ENCODE data around the gene SORL1.
"Not testable (repeated sequence)": the region's sequence is repeated elsewhere in the genome, so short reads cannot be mapped to it uniquely, and the experiment has no call there.

The SORL1 gene

DNA sequence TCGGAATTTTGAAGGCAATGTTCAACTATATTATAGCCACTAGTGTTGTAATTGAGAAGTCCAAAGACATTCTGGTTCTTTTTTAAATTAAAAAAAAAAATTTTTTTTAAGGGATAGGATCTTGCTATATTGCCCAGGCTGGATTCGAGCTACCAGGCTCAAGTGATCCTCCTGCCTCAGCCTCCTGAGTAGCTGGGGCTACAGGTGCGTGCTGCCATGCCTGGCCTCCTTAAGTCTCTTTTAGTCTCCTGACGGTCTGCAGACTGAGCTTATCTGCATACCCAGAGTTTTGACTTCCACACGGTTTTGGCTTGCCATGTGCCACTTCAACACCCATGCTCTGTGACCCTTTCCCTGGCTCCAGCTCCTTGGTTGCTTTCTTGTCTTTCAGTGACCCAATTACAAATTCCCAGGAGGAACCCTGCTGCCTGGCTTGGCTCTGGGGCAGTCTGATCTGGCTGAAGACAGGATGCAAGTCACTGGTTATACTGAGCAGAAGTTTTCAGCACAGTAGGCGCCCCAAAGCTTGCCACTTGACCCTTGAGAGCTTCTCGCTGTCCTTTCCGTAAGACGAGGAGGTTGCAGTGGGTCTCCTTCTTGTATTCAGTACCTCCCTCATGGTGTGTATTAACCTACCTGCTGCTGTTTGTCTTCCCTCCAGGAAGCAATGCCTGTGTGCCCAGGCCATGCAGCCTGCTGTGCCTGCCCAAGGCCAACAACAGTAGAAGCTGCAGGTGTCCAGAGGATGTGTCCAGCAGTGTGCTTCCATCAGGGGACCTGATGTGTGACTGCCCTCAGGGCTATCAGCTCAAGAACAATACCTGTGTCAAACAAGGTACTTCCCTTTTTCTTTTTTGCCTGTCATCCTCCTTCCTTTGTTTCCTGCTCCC, 114.4 kb downstream of the SORL1 start:
- DNase-seq: no peak

DNA sequence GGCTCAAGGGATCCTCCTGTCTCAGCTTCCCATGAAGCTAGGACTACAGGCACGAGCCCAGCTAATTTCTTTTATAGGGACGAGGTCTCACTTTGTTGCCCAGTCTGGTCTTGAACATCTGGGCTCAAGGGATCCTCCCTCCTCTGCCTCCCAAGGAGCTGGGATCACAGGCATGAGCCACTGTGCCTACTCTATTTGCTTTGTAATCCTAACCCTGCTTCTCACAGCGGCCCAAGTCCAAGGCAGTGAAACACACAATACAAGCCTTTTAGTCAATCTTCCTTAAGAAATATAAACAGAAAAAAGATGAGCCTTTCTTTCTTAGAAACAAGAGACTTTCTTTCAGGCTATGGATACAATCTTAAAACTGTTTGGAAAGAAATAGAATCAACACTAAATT, 115.9 kb downstream of the SORL1 start:
- no peak for DNase-seq

DNA sequence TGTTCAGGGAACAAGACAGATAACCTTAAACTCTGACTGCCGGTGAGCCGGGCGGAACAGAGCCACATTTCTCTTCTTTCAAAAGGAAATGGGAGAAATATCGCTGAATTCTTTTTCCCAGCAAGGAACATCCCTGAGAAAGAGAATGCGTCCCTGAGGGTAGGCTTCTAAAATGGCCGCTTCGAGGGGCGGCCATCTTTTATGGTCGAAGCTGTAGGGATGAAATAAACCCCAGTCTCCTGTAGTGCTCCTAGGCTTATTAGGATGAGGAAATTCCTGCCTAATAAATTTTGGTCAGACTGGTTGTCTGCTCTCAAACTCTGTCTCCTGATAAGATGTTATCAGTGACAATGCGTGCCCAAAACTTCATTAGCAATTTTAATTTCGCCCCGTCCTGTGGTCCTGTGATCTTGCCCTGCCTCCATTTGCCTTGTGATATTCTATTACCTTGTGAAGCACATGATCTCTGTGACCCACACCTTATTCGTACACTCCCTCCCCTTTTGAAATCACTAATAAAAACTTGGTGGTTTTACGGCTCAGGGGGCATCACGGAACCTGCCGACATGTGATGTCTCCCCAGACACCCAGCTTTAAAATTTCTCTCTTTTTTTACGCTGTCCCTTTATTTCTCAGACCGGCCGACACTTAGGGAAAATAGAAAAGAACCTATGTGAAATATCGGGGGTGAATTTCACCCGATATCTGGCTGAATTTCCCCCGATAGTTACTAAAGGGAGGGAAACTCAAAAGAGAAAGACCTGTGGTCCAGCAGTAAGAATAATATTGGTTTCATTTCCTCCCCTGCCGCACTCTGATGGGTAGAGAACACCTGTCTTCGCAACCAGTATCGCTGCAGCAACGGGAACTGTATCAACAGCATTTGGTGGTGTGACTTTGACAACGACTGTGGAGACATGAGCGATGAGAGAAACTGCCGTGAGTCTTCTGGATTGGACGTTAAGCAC, 117.5 kb downstream of the SORL1 start:
- not testable (repeated sequence) for DNase-seq

DNA sequence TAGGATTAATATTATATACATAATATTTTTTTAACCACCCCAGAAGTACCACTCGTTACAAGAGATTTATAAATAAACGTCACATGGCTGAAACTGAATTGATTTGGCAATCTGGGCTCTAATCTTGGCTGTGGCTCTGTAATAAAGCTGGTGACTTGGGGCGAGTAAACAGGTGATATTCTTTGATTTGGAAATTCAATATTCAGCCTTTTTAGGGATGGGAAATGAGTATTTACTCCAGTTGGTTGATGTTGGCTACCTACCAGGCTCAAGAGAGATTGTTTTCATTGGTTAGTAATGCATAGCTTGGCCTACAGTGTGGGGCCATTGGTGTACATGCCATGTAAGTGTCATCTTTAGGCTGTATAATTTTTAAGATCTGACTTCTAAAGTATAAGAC, 118.3 kb downstream of the SORL1 start:
- no peak for DNase-seq

DNA sequence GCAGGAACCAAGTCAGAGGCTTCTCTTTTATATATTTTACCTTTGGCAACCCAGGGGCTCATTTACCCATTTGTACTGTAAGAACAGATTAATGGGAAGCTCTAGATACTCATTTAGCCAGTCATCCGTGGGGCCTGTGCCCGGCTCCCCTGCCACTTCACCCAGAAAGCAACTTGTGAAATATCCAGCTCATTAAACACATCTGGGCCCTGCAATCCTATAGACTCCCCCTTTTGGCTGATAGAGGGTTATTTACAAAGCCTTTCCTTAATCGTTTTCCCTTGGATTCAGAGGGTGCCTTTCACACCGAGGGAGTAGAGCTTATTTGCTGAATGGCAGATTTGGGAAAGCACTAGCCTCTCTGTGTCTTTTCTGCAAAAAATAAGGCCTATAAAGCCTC, 119.4 kb downstream of the SORL1 start:
- DNase-seq: no peak

DNA sequence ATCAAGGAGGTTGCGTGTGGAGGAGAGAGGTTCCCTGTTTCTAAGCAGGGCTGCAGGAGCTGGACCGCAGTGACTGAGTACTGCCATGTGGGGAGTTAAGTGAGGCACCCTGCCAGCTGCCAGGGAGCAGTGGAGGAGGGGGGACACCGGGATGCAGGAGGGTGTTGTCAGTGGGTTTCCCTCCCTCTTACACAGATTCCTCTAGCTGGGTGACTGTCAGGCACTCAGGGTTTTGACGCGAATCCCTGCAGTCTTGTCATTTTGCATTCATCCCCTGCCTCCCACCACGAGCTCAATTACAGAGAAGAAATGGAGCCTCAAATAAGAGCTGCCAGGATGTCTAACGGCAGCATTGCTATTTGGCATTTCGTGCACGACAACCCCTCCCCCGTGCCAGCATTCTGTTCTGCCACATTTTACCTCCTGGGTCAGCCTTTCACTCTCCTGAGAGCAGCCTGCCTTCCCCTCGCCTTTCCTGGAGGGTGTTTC, 120.5 kb downstream of the SORL1 start:
- DNase-seq: no peak

DNA sequence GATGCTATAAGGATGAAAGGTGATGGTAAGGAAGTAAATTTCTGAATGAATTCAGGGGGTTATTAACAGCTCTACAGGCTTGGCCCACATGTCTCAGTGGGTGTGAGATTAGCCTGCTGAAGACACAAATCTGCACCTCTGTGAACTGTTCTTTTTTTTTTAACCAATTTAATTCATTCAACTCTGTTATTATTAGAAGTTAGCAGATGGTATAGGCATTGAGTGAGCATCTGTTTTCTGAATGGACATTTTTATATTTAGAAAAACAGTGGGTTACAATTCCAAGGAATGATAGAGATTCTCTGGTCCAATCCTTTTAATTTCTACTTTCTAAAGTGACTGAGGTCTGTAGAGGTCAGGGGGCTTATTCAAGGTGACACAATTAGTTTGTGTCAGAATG, 122.7 kb downstream of the SORL1 start:
- DNase-seq: no peak

DNA sequence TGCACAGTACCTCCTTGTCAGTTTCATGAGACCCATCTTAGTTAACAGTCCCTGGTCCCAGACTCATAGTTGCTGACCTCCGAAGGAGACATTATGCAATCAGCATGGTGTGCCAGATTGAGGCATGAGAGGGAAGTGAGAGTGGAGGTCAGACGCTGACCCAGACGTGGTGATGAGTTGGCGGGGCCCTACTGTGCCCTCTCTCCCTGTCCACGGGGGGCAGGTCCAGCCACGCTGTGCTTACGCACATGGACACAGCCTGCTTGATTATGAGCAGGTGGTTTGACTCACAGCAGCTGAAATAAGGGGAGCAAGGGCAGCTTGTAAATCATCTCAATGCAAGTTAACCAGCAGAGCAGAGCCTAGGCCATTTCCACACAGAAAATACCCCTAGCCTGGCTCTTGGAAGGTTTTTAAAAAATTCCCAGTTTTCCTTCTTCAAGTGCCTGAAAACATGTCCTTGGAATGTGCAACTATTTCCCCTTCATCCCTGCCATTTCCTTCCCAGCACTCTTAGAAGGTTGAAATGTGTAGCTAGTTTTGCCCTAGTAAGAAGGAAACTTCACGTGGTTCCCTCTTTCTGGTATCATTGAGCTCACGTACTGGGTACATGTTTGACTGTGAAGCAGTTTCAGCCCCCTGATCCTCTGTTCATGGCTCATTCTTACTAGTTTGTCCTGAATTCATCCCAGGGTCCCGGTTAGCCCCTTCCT, 123.3 kb downstream of the SORL1 start:
- DNase-seq: no peak

DNA sequence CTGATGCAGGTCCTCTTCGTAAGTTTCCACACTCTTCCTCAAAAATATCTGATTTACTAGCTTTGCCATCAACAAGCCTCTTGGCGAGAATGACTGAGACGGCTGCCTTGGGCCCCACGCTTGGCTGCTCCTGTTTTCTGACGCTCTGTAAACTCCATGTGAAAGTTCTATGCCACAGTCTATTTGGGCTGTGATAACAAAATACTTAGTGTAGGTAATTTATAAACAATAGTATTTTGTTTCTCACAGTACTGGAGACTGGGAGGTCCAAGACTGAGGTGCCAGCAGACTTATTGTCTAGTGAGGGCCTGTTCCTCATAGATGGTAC, 123.8 kb downstream of the SORL1 start:
- no peak for DNase-seq

DNA sequence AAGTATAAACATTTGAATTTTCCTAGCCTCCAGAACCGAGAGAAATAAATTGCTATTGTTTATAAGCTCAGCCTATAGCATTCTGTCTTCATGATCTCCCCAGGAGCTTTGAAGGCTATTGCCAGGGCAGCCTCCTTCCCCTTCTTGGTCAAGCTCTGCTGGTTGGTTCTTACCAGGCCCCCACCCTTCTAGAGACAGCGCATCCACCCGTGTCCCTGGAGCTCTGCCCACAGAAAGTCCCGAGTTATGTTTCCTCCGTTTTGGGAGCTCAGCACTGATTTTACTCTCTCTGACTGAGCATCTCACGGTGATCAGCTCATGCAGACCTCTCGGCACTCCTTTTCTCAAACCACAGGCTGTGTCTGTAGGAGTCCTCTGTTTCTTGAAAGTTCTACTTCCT, 124.4 kb downstream of the SORL1 start:
- DNase-seq: no peak

DNA sequence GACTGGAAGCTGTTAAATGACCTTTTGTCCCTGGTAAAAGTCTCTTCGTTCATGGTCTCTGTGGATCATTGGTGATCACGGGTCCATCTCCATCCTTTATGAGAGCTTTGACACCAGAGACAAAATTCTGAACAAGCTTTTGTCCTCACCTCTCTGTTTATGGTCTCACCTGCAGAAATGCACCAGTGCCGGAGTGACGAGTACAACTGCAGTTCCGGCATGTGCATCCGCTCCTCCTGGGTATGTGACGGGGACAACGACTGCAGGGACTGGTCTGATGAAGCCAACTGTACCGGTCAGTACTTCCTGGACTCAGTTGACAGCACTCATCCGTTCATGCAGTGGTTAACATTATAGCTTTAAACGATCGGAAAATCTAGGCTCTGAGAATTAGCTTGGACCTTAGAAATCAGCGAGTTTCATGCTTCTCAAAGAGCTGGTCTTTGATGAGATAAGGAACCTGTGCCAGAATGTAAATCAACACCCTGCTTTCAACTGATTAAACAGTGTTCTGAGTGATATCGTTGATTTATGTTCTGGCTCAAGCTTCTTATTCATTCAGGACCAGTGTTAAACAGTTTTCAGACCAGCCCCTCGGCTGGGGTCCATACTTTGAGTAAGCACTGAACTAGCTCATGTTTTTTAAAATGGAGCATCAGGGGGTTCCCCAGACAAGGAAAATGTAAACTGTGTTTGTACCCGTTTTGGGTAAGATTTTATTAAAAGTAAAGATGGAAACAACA, 125.2 kb downstream of the SORL1 start:
- no peak for DNase-seq

DNA sequence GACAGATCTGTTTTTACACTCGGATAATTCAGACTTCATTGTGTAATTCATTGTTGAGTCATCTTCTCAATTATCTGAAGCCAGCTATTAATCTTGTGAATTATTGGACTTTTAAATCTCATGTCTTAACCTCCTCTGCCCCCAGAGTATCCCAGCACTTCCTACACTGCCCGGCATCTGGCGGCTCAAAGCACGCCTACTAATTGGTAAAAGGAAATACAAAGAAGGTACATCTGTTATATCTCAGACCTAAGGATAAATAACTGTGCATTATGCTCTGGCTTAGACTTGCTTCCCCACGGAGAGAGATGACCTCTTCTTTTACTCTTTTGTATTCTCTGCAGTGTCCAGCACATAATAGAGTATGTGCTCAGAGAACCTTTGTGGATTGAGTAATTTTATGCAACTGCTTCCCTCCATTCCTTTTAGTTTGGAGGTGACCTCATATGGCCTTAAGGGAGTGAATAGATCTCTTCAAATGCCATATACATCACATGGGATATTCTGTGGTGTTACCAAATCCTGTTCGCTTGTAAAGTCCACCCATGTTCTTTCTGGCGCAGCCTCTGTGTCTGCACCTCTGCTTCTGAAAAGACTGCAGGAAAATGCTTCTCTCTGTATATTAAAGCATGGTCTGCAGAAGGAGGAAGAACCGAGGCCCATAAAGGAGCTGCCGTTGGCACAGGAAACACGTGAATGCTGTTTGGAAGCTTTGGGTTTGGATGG, 126.3 kb downstream of the SORL1 start:
- no peak for DNase-seq

DNA sequence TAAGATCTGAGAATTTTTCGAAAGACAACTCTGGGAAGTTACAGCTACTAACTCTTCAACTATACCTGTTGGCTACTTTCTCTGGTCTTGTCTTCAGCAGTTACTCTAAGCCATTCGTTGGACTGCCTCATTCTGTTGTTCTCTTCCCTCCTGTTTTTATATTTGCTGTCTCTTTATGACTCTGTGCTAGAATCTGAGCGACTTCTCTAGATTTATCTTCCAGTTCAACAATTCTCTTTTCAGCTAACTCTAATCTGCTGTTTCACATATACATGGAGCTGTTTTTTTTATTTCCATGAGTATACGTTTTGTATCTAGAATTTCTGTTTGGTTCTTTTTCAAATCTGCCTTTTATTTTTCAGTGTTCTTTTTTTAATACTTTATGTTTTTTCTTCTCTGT, 128.0 kb downstream of the SORL1 start:
- DNase-seq: no peak

DNA sequence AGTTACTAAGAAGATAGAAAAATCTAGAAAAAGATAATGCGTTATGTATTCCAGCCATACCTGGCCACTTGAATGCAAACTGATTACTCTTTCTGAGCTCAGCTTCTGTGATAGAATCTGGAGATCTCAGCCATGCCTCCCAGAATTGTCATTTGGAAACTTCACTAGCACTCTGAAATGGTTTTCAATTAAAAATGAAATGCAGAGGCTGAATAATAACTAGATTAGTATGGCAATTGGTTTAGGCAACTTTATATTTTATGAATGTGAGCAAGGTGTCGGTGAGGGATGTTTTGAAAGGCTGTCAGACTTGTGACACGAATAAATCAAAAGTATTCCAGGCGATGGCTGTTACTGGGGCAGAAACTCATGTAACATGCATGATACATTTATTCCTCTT, 129.5 kb downstream of the SORL1 start:
- no peak for DNase-seq

DNA sequence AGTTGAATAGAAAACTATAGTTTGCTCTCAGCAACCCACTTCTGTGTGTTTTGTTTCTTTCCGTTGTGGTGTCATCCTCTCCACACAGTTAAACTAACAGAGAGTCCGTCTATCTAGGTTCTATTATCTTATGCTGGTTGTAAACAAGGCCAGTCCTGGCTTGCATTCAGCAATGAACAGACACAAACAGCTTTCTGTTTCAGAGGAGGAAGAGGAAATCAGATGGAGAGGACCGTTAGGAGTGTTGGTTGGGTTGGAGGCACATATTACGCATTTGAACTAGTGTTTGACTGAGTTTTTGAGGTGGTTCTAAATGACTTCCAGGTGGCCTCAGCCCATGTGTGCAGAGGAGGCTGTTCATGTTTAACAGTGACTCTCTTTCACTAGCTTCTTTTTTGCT, 130.2 kb downstream of the SORL1 start:
- no peak for DNase-seq

DNA sequence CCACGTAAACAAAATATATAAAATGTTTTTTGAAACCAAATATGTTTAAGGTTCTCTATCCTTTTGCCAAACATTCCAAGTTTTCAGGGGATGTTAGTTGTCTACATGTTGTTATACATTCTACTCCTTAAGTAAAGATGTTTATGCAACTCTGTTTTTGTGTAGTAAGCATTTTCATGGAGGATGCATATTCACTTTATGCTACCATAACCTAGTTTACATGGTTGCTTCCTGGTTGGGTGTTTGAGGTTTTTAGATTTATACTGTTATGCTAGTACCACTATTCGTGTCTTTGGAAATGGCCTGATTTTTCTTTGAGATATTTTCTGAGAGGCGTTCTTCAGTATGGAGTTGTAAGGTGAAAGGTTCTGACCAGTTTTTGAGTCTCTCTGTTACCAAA, 131.7 kb downstream of the SORL1 start:
- no peak for DNase-seq

DNA sequence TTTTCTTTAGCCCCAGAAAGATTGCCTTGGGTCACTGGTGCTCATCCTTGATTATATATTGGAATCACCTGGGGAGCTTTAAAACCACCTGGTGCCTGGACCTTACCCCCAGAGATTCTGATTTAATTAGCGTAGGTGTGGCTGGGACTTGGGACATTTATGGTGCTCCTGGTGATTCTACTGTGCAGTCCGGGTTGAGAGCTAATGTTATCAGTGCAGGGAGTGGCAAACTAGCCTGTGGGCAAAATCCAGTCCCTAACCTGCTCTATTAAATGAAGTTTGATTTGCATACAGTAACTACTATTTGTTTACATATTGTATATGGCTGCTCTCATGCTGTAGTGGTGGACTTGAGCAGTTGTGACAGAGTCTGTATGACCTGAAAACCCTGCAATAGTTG, 134.6 kb downstream of the SORL1 start:
- DNase-seq: no peak

DNA sequence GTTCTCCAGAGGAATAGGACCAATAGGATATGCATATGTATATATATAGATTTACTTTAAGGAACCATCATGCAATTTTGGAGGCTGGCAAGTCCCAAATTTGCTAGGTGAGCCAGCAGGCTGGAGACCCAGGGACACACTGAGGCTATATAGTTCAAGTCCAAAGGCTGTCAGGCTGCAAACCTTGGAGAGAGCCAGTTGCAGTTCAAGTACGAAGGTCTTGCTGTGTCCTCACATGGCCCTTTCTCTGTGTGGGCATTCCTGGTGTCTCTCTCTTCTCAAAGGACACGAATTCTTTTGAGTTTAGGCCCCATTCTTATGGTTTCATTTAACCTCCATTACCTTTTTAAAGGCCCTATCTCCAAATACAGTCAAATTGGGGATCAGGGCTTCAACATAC, 135.1 kb downstream of the SORL1 start:
- DNase-seq: no peak

DNA sequence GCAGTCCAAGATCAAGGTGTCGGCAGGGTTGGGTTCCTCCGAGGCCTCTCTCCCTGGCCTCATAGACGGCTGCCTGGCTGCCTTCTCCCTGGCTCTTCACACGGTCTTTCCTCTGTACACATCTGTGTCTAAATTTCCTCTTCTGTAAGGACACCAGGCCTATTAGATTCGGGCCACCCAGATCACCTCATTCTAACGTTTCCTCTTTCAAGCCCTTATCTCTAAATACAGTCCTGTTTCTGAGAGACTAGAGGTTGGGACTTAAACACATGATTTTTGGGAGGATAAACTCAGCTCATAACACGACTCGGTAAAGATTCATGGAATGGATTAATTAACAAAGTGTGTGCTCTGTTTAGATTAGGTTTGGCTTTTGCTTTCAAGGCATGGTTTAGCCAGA, 136.6 kb downstream of the SORL1 start:
- DNase-seq: no peak

DNA sequence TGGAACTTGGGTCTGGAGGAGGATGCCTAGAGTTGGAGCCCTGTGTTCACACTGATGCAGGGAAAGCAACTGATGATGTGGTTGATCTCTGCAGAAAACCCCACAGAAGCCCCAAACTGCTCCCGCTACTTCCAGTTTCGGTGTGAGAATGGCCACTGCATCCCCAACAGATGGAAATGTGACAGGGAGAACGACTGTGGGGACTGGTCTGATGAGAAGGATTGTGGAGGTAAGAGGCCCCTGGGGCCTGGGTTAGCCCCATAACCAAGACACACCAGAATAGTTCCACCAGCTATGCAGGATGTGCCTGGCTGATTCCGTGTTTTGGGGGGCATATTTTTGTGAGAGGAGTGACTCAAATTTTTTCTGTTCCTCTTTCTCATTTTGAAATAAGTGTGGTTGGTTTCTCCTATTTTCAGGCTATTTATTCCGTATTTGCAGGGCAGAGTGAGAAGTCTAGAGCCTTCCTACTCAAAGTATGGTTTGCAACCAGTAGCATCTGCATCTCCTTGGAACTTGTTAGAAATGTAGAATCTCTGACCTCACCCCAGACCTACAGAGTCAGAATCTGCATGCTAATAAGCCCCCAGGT, 137.9 kb downstream of the SORL1 start:
- no peak for DNase-seq

DNA sequence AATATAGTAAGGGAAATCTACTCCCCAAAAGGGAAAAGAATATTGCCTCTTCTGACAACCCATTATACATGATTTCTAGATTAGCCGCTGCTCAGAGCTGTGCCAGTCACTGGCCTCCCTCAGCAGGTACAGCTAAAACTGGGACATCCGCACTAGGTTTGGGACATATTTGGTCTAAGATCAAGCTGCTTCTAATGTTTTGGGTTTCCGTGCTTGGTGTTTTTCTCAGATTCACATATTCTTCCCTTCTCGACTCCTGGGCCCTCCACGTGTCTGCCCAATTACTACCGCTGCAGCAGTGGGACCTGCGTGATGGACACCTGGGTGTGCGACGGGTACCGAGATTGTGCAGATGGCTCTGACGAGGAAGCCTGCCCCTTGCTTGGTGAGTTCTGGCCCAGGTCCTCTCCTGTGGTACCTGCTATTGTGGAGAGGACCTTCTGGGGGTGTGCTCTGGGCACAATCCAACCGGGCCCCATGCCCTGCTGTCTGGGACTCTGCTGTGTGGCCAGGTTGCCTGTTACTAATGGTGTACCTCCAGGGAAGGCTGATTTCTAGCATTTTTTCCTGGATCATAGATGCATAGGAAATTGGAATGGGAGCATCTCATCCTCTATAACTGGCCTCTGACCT, 138.8 kb downstream of the SORL1 start:
- no peak for DNase-seq

Measured in stimulated activated naive CD4-positive, alpha-beta T cell treated with Interleukin-2 at 50 U/mL for 16 hours (primary cell).